Astrocyte of the spinal cord (primary cell): ENCODE measurements around the gene POLA2.
A peak's percentile ranks its signal among the peaks of the same experiment; 100 is the strongest.
"Not testable (repeated sequence)": the region's sequence is repeated elsewhere in the genome, so short reads cannot be mapped to it uniquely, and the experiment has no call there.

ENCODE experiments used
- DNase-seq: peaks from one replicate; pipeline ENCODE4 v3.0.0; 2011; ENCODE audit warnings: low read depth, low spot score
- H3K4me3 ChIP-seq: 2 replicates; pipeline ENCODE4 v1.5.1; 2011; ENCODE audit warnings: low read depth, mild to moderate bottlenecking, low read length, moderate library complexity
- CTCF ChIP-seq: IDR thresholded peaks from 2 replicates; pipeline ENCODE4 v1.5.1; 2012; ENCODE audit warnings: low read depth, mild to moderate bottlenecking, low read length, inconsistent platforms
- in situ Hi-C: cut with HindIII; loops from 2 replicates; pipeline ENCODE4 v1.10.0; 2017; ENCODE audit warnings: low sequenced_read_pairs

The POLA2 gene

GRCh38 chr11:65327021-65327420 is 65.3 kb downstream of the POLA2 start:
- in situ Hi-C loops, result no loop called here
- DNase-seq, result no peak
- no peak for TF ChIP-seq CTCF
- no peak overlapping the region for H3K4me3 ChIP-seq

DNA sequence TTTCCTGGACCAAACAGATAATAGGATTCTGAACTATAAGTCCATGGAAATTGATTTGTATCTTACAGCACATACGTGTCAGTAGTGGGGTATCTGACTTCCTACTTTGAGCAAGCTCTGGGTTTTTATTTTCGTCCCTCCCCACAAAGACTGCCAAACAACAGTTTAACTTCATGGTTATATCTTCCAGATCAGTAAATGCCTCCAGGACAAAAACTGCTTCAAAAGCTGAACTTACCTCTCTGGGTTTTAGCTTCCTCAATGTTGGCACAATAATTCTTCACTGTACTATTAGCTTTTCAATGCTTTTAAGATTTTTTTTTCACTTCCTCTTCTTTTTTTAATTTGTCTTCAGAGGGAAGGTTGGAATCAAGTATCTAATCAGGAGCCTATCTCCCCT is 67.7 kb downstream of the POLA2 start:
- no peak for DNase-seq
- no peak overlapping the region for H3K4me3 ChIP-seq
- in situ Hi-C loops, result no loop called here
- TF ChIP-seq CTCF, result no peak

GRCh38 chr11:65329944-65330403 is 68.2 kb downstream of the POLA2 start:
- in situ Hi-C loops, result no loop called here
- peak; percentile 71 for TF ChIP-seq CTCF
- peak; percentile 92 for DNase-seq
- H3K4me3 ChIP-seq, result no peak overlapping the region

DNA sequence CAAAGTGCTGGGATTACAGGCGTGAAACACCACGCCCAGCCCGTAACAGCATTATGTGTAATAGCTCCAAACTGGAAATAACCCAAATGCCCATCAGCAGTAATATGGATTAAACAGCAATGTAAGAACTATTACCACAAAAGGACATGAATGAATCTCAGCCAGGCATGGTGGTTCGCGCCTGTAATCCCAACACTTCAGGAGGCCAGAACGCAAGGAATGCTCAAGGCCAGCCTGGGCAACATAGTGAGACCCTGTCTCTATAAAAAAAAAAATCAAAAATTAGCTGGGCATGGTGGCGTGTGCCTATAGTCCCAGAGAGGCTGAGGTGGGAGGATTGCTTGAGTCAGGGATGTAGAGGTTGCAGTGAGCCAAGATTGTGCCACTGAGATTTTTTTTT is 68.8 kb downstream of the POLA2 start:
- no peak overlapping the region for H3K4me3 ChIP-seq
- in situ Hi-C loops, result no loop called here
- no peak for DNase-seq
- TF ChIP-seq CTCF, result no peak

GRCh38 chr11:65332591-65332990 is 70.8 kb downstream of the POLA2 start:
- DNase-seq, in situ Hi-C loops, H3K4me3 ChIP-seq: not testable (repeated sequence)

- peak overlapping the region; percentile 94 for H3K4me3 ChIP-seq
- DNase-seq, result no peak
- in situ Hi-C loops, result no loop called here
- no peak for TF ChIP-seq CTCF
These were observed 73.0 kb downstream of the POLA2 start for GRCh38 chr11:65334696-65335295.

DNA sequence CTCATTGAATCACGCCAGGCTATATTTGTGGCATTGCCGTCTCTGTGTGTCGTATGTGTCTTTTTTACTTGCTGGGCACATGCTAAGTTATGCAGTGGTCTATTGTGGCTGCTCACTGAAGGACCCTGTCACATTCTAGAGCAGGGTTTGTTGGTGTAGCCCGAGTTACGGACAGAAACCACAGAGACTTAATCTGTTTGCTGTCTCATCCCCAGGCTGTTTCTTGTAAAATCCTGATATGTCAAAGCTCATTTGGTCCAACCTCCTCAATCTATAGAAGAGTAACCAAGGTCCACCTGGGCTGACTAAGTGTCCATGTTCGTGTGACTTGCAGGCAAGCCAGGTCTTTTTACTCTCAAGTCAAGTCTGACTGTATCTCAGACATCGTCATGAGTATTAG is 76.9 kb downstream of the POLA2 start:
- in situ Hi-C loops, result no loop called here
- no peak for TF ChIP-seq CTCF
- H3K4me3 ChIP-seq, result no peak overlapping the region
- no peak for DNase-seq
